ENCODE results near the gene MSTN.

GRCh38 chr2:190097115-190097514 lies 34.6 kb upstream of the MSTN start:
- TF ChIP-seq CTCF (IDR thresholded peaks at IDR 0.05; ENCODE audit: low read depth, low read length, poor library complexity, severe bottlenecking) (no peak), EZH2phosphoT487 (IDR thresholded peaks at IDR 0.05; ENCODE audit: borderline replicate concordance, low read length) (no peak)
